Activated naive CD8-positive, alpha-beta T cell (primary cell): ENCODE data around the gene FGF14.

Experiments
- H3K27ac Mint-ChIP-seq: one replicate; pipeline ENCODE4 v1.8.0; 2021; ENCODE audit warnings: mixed read lengths
- H3K27me3 Mint-ChIP-seq: one replicate; pipeline ENCODE4 v1.8.0; 2021; ENCODE audit warnings: mixed read lengths
- H3K36me3 Mint-ChIP-seq: one replicate; pipeline ENCODE4 v1.8.0; 2021; ENCODE audit warnings: mixed read lengths
- H3K4me1 Mint-ChIP-seq: one replicate; pipeline ENCODE4 v1.8.0; 2021; ENCODE audit warnings: low read depth, mixed read lengths
- H3K4me3 Mint-ChIP-seq: one replicate; pipeline ENCODE4 v1.8.0; 2021; ENCODE audit warnings: mild to moderate bottlenecking, mixed read lengths
- H3K9me3 Mint-ChIP-seq: one replicate; pipeline ENCODE4 v1.8.0; 2021; ENCODE audit warnings: low read depth, mixed read lengths

FGF14 gene

GRCh38 chr13:102309110-102309509 is 92.7 kb downstream of the FGF14 start:
- no peaks in the 10 kb centered on the region for H3K4me1 Mint-ChIP-seq
- no peaks in the 10 kb centered on the region for H3K9me3 Mint-ChIP-seq
- H3K27ac Mint-ChIP-seq, result no peak overlapping the region
- H3K4me3 Mint-ChIP-seq, result no peak overlapping the region
- H3K27me3 Mint-ChIP-seq, result no peaks in the 10 kb centered on the region
- H3K36me3 Mint-ChIP-seq, result no peaks in the 10 kb centered on the region

- H3K4me3 Mint-ChIP-seq, result no peak overlapping the region
- H3K36me3 Mint-ChIP-seq, result no peaks in the 10 kb centered on the region
- peaks cover 4% of the 10 kb centered on the region for H3K27me3 Mint-ChIP-seq
- H3K4me1 Mint-ChIP-seq, result no peaks in the 10 kb centered on the region
- no peak overlapping the region for H3K27ac Mint-ChIP-seq
- H3K9me3 Mint-ChIP-seq, result no peaks in the 10 kb centered on the region
Observed at GRCh38 chr13:102302534-102302933, 99.3 kb downstream of the FGF14 start.

DNA sequence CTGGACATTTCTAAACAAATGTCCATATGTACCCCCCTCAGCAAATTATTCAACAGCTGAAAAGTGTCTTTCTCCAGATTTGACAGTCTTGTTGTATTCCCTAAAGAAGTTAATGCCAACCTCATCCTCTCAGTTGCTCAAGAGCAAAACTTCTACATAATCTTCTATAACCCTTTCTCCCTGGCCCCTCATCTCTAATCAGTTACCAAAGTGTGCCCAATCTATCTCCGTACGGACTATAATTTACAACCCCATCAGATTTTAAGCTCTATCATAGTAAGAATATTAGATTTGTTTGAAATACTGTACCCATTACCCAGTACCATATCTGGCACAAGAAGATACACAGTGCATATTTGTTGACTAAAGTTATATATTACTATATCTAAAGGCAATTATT is 101.5 kb downstream of the FGF14 start:
- Mint-ChIP-seq H3K27me3 (peaks cover 4% of the 10 kb centered on the region), H3K27ac (no peak overlapping the region), H3K36me3 (no peaks in the 10 kb centered on the region), H3K4me1 (no peaks in the 10 kb centered on the region), H3K9me3 (no peaks in the 10 kb centered on the region), H3K4me3 (no peak overlapping the region)

GRCh38 chr13:102299366-102299765 is 102.5 kb downstream of the FGF14 start:
- Mint-ChIP-seq H3K9me3 (no peaks in the 10 kb centered on the region), H3K36me3 (no peaks in the 10 kb centered on the region), H3K27me3 (peaks cover 4% of the 10 kb centered on the region), H3K4me1 (no peaks in the 10 kb centered on the region), H3K27ac (no peak overlapping the region), H3K4me3 (no peak overlapping the region)

- H3K4me3 Mint-ChIP-seq, result no peak overlapping the region
- no peak overlapping the region for H3K27ac Mint-ChIP-seq
- H3K36me3 Mint-ChIP-seq, result no peaks in the 10 kb centered on the region
- H3K4me1 Mint-ChIP-seq, result no peaks in the 10 kb centered on the region
- H3K27me3 Mint-ChIP-seq, result peaks cover 4% of the 10 kb centered on the region
- H3K9me3 Mint-ChIP-seq, result no peaks in the 10 kb centered on the region
Observed at GRCh38 chr13:102298051-102298450, 103.8 kb downstream of the FGF14 start.

DNA sequence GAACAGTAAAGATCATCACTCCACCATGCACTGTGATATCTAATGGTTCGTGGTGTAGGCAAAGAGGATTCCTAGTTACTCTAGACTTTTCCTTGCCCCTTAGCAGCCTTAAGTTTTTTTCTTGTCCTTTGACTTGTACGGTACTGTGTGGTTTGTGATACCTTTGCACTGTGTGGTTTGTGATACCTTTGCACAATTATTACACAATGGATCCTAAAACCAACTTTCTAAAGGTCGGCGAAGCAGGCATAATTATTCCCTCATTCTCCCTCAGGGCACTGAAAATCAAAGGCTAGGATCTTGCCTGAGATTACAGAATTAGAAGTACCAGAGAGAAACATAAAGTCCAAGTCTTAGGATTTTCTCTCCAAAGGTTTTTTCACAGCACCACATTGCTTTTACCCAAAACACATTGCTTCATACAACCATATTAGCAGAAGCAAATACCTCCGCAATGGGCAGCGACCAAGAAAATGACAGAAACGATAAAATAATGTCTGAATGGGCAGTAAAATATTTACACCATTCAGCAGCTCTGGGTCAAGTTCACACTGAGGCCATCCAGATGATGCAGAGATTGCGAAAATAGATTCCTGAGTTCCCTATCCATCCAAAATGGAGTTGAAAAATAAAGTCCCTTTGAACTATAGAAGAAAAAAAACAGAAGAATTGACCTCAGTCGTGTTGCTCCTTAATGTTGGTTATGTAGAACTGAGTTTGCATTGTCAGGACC is 106.4 kb downstream of the FGF14 start:
- peaks cover 4% of the 10 kb centered on the region for H3K27me3 Mint-ChIP-seq
- H3K36me3 Mint-ChIP-seq, result no peaks in the 10 kb centered on the region
- H3K4me1 Mint-ChIP-seq, result no peaks in the 10 kb centered on the region
- H3K27ac Mint-ChIP-seq, result no peak overlapping the region
- H3K4me3 Mint-ChIP-seq, result no peak overlapping the region
- H3K9me3 Mint-ChIP-seq, result no peaks in the 10 kb centered on the region

- Mint-ChIP-seq H3K27ac (no peak overlapping the region), H3K36me3 (no peaks in the 10 kb centered on the region), H3K9me3 (no peaks in the 10 kb centered on the region), H3K27me3 (peaks cover 2% of the 10 kb centered on the region), H3K4me3 (no peak overlapping the region), H3K4me1 (no peaks in the 10 kb centered on the region)
Observed at GRCh38 chr13:102294407-102295018, 107.3 kb downstream of the FGF14 start.

GRCh38 chr13:102293723-102294122 is 108.1 kb downstream of the FGF14 start:
- H3K36me3 Mint-ChIP-seq, result no peaks in the 10 kb centered on the region
- peaks cover 2% of the 10 kb centered on the region for H3K27me3 Mint-ChIP-seq
- H3K27ac Mint-ChIP-seq, result no peak overlapping the region
- H3K4me1 Mint-ChIP-seq, result no peaks in the 10 kb centered on the region
- no peaks in the 10 kb centered on the region for H3K9me3 Mint-ChIP-seq
- no peak overlapping the region for H3K4me3 Mint-ChIP-seq

DNA sequence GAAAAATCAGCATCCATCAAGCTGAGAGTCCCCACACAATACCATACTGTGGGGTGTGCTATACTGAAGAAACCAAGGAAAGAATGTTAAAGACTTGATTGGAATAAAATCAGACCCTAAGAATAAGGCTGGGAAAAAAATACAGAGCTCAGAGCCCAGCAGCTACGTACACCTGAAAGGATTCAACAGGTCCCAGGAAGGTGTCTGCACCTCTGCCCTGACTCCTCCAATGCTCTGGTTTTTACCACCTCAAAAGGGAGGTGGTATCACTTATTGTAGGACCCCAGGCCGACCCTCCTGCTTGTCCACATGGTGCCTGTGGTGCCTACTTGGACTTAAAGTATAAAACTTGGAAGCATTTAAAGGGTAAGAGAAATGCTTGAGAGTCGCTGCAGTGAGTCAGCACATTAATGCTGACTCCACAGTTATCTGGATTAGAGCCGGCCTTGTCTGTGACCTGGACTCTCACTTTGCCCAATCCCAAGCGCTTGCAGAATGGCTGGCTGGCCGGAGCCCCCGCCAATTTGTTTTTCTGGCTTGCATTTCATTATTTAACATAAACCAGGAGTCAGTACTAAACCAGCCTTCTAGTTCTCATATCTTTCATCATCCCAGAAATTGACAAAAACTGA is 110.1 kb downstream of the FGF14 start:
- no peaks in the 10 kb centered on the region for H3K36me3 Mint-ChIP-seq
- no peaks in the 10 kb centered on the region for H3K9me3 Mint-ChIP-seq
- H3K4me1 Mint-ChIP-seq, result no peaks in the 10 kb centered on the region
- H3K4me3 Mint-ChIP-seq, result no peak overlapping the region
- no peaks in the 10 kb centered on the region for H3K27me3 Mint-ChIP-seq
- no peak overlapping the region for H3K27ac Mint-ChIP-seq

- Mint-ChIP-seq H3K27me3 (peaks cover 1% of the 10 kb centered on the region), H3K27ac (no peak overlapping the region), H3K9me3 (no peaks in the 10 kb centered on the region), H3K36me3 (no peaks in the 10 kb centered on the region), H3K4me3 (no peak overlapping the region), H3K4me1 (no peaks in the 10 kb centered on the region)
Observed at GRCh38 chr13:102289606-102290005, 112.2 kb downstream of the FGF14 start.

DNA sequence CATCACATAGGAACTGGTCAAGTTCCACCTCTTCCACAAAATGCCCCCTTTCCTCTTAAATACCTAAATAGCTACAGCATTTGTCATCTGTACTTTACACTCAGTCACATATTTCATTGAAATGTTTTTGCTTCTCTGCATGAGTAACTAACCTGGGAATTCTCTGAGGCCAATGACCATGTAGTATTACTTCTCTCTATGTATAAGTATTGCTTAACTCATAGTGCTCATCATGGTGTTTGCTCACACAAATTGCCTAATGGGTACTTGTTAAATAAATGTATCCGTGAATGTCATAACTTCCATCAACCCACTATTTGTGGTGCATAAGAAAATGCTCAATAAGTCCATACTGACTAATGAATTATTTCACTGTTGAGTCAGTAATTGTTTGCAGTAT is 115.5 kb downstream of the FGF14 start:
- Mint-ChIP-seq H3K27me3 (peaks cover 4% of the 10 kb centered on the region), H3K27ac (no peak overlapping the region), H3K4me1 (no peaks in the 10 kb centered on the region), H3K9me3 (no peaks in the 10 kb centered on the region), H3K4me3 (no peak overlapping the region), H3K36me3 (no peaks in the 10 kb centered on the region)

- Mint-ChIP-seq H3K4me3 (no peak overlapping the region), H3K4me1 (no peaks in the 10 kb centered on the region), H3K27me3 (peaks cover 10% of the 10 kb centered on the region), H3K9me3 (no peaks in the 10 kb centered on the region), H3K27ac (no peak overlapping the region), H3K36me3 (no peaks in the 10 kb centered on the region)
Observed at GRCh38 chr13:102280366-102280765, 121.5 kb downstream of the FGF14 start.

- Mint-ChIP-seq H3K9me3 (no peaks in the 10 kb centered on the region), H3K36me3 (no peaks in the 10 kb centered on the region), H3K4me1 (no peaks in the 10 kb centered on the region), H3K4me3 (no peak overlapping the region), H3K27ac (no peak overlapping the region), H3K27me3 (peaks cover 6% of the 10 kb centered on the region)
Observed at GRCh38 chr13:102277286-102277685, 124.6 kb downstream of the FGF14 start.

GRCh38 chr13:102276404-102276803 is 125.4 kb downstream of the FGF14 start:
- H3K27ac Mint-ChIP-seq, result no peak overlapping the region
- no peak overlapping the region for H3K4me3 Mint-ChIP-seq
- no peaks in the 10 kb centered on the region for H3K9me3 Mint-ChIP-seq
- H3K4me1 Mint-ChIP-seq, result no peaks in the 10 kb centered on the region
- peaks cover 6% of the 10 kb centered on the region for H3K27me3 Mint-ChIP-seq
- no peaks in the 10 kb centered on the region for H3K36me3 Mint-ChIP-seq

GRCh38 chr13:102275969-102276368 is 125.9 kb downstream of the FGF14 start:
- Mint-ChIP-seq H3K36me3 (no peaks in the 10 kb centered on the region), H3K4me1 (no peaks in the 10 kb centered on the region), H3K9me3 (no peaks in the 10 kb centered on the region), H3K27me3 (peaks cover 6% of the 10 kb centered on the region), H3K27ac (no peak overlapping the region), H3K4me3 (no peak overlapping the region)
